Sigmoid colon (tissue), 3 donors: ENCODE results near the gene CDX2.

Experiments used
- CTCF ChIP-seq, 4 experiments: fragments of 450-650 bp in 3 of 4; fragments of 200-600 bp in 1 of 4; IDR thresholded peaks; one replicate each; pipeline ENCODE4 v1.5.1; 2016 to 2019; ENCODE audit warnings: antibody characterized with exemption in 4 of 4, mild to moderate bottlenecking in 3 of 4, moderate library complexity in 2 of 4
- POLR2A ChIP-seq, 2 donors: fragments of 450-650 bp; IDR thresholded peaks; one replicate each; pipeline ENCODE4 v1.6.1; 2016; ENCODE audit warnings: antibody characterized with exemption in 2 of 2, mild to moderate bottlenecking in 2 of 2, moderate library complexity in 2 of 2

- no peak for TF ChIP-seq POLR2A (IDR thresholded peaks at IDR 0.05)
- TF ChIP-seq CTCF (IDR thresholded peaks at IDR 0.05) = no peak
Measured at GRCh38 chr13:27970382-27971235, 1.5 kb upstream of the CDX2 start.
